HCT116 (cell line): ENCODE data around the gene VEGFA. TPM values are rescaled to one million over a fixed set of nuclear protein-coding genes. Genes with fewer than 3 reads are reported as not detected.

Source experiments
- ATAC-seq: fragments of 200-7000 bp; cut with Tn5 transposase; 2 replicates; pipeline ENCODE4 v1.9.1; 2020; ENCODE audit warnings: mild to moderate bottlenecking, moderate library complexity
- BruUV-seq: library from RNA; stranded (reverse); fragments of 400-500 nt; replicated peaks from 2 replicates; lab custom pipeline; 2021; lab: Mats Ljungman, UMichigan
- CTCF ChIA-PET: fragments of 300-600 bp; sonication (Branson Sonifier 250); formaldehyde crosslinking; loops from one replicate; lab custom pipeline; 2021; ENCODE audit warnings: antibody characterized with exemption; lab: Charles Lee
- POLR2A ChIA-PET: fragments of 300-600, 350-600 bp; sonication (Branson Sonifier 250); formaldehyde crosslinking; loops from one replicate; lab custom pipeline; 2021; ENCODE audit warnings: antibody characterized with exemption; lab: Charles Lee
- RAD21 ChIA-PET, 2 experiments: fragments of 300-600 bp; sonication (Branson Sonifier 250); formaldehyde crosslinking; loops; one replicate each; lab custom pipeline; 2023; ENCODE audit warnings: low total read pairs in 2 of 2; ENCODE audit not compliant: uncharacterized antibody in 2 of 2, unreplicated experiment in 2 of 2, low non-redundant PET in 1 of 2; lab: Charles Lee
- DNase-seq: peaks from one replicate; pipeline ENCODE4 v3.0.0-alpha.2; 2010; ENCODE audit warnings: low read depth, low spot score
- H2AFZ ChIP-seq: fragments of 200-600 bp; shearing (Covaris generic), sonication (generic); 2 replicates; pipeline ENCODE4 v1.6.1; 2017; ENCODE audit warnings: low read depth, mixed run types, mixed read lengths, antibody characterized with exemption, low read length; ENCODE audit not compliant: poor library complexity, severe bottlenecking
- H3K27ac ChIP-seq: 2 replicates; pipeline ENCODE4 v1.5.1; 2012; ENCODE audit warnings: low read depth, low read length
- H3K27me3 ChIP-seq: fragments of 200-600 bp; sonication (generic); 2 replicates; pipeline ENCODE4 v1.6.1; 2016; ENCODE audit warnings: mixed run types, low read length, mixed read lengths; ENCODE audit not compliant: insufficient read depth
- H3K36me3 ChIP-seq, 2 experiments: fragments of 200-500 bp in 1 of 2; fragments of 200-600 bp in 1 of 2; sonication (Bioruptor generic) in 1 of 2; sonication (generic) in 1 of 2; 2 replicates each; pipeline versions ENCODE4 v1.5.1 to v1.6.1; 2014 to 2016; ENCODE audit warnings: low read length in 2 of 2, inconsistent platforms in 1 of 2, mixed read lengths in 1 of 2, mixed run types in 1 of 2; ENCODE audit not compliant: insufficient read depth in 2 of 2, control insufficient read depth in 1 of 2
- H3K4me1 ChIP-seq, 2 experiments: fragments of 200-600 bp in 1 of 2; sonication (generic) in 1 of 2; 2 replicates each; pipeline versions ENCODE4 v1.5.1 to v1.6.1; 2012 to 2017; ENCODE audit warnings: low read length in 2 of 2, inconsistent platforms in 1 of 2, mild to moderate bottlenecking in 1 of 2, mixed read lengths in 1 of 2, mixed run types in 1 of 2, moderate library complexity in 1 of 2; ENCODE audit not compliant: insufficient read depth in 2 of 2, control insufficient read depth in 1 of 2
- H3K4me2 ChIP-seq: fragments of 200-600 bp; sonication (generic); 2 replicates; pipeline ENCODE4 v1.6.1; 2017; ENCODE audit warnings: mixed run types, low read length, mixed read lengths
- H3K4me3 ChIP-seq, 2 experiments: fragments of 200-600 bp in 1 of 2; sonication (generic) in 1 of 2; replicated peaks in 1 of 2; 2 replicates each; pipeline ENCODE4 v1.5.1; 2011 to 2016; ENCODE audit warnings: low read length in 2 of 2, control low read depth in 1 of 2, low read depth in 1 of 2, mild to moderate bottlenecking in 1 of 2, mixed read lengths in 1 of 2, mixed run types in 1 of 2
- H3K79me2 ChIP-seq: fragments of 200-600 bp; sonication (generic); 2 replicates; pipeline ENCODE4 v1.6.1; 2017; ENCODE audit warnings: mild to moderate bottlenecking, mixed run types, low read length, moderate library complexity, mixed read lengths; ENCODE audit not compliant: insufficient read depth
- H3K9ac ChIP-seq: fragments of 200-600 bp; sonication (generic); 2 replicates; pipeline ENCODE4 v1.6.1; 2016; ENCODE audit warnings: low read length, mixed read lengths
- H3K9me2 ChIP-seq: fragments of 200-600 bp; sonication (generic), shearing (Covaris generic); 2 replicates; pipeline ENCODE4 v1.6.1; 2017; ENCODE audit warnings: mixed run types, mild to moderate bottlenecking, moderate library complexity; ENCODE audit not compliant: insufficient read depth
- H3K9me3 ChIP-seq, 2 experiments: fragments of 200-500 bp in 1 of 2; fragments of 200-600 bp in 1 of 2; sonication (Bioruptor generic) in 1 of 2; sonication (generic) in 1 of 2; 2 replicates each; pipeline ENCODE4 v1.6.1; 2014 to 2017; ENCODE audit warnings: low read length in 2 of 2, mixed read lengths in 2 of 2, inconsistent platforms in 1 of 2, low read depth in 1 of 2, mild to moderate bottlenecking in 1 of 2, mixed run types in 1 of 2, moderate library complexity in 1 of 2; ENCODE audit not compliant: control insufficient read depth in 1 of 2, insufficient read depth in 1 of 2
- H4K20me1 ChIP-seq: fragments of 200-600 bp; sonication (generic), shearing (Covaris generic); 2 replicates; pipeline ENCODE4 v1.6.1; 2017; ENCODE audit warnings: mixed run types, mild to moderate bottlenecking, moderate library complexity; ENCODE audit not compliant: insufficient read depth
- CBX3 ChIP-seq: IDR thresholded peaks from 2 replicates; pipeline ENCODE4 v1.6.1; 2012; ENCODE audit warnings: low read depth
- CEBPB ChIP-seq: IDR thresholded peaks from 2 replicates; pipeline ENCODE4 v1.6.1; 2012; ENCODE audit warnings: low read depth
- EGR1 ChIP-seq: IDR thresholded peaks from 2 replicates; pipeline ENCODE4 v1.6.1; 2012; ENCODE audit warnings: low read depth
- ELF1 ChIP-seq: IDR thresholded peaks from 2 replicates; pipeline ENCODE4 v1.6.1; 2012; ENCODE audit warnings: low read depth, borderline replicate concordance
- EZH2 ChIP-seq: fragments of 200-600 bp; sonication (generic); IDR thresholded peaks from 2 replicates; pipeline ENCODE4 v1.6.1; 2017; ENCODE audit warnings: antibody characterized with exemption, mixed run types
- EZH2phosphoT487 ChIP-seq: fragments of 200-600 bp; IDR thresholded peaks from 2 replicates; pipeline ENCODE4 v1.6.1; 2018; ENCODE audit warnings: antibody characterized with exemption, borderline replicate concordance
- POLR2A ChIP-seq: IDR thresholded peaks from 2 replicates; pipeline ENCODE4 v1.7.0; 2011; ENCODE audit warnings: borderline replicate concordance; ENCODE audit not compliant: insufficient read depth, insufficient read length; ENCODE audit errors: extremely low read depth
- RAD21 ChIP-seq: IDR thresholded peaks from 2 replicates; pipeline ENCODE4 v1.6.1; 2012; ENCODE audit warnings: low read depth, mild to moderate bottlenecking
- SIN3A ChIP-seq: IDR thresholded peaks from 2 replicates; pipeline ENCODE4 v1.6.1; 2012; ENCODE audit warnings: low read depth
- SP1 ChIP-seq: IDR thresholded peaks from 2 replicates; pipeline ENCODE4 v1.6.1; 2012; ENCODE audit warnings: low read depth
- SRF ChIP-seq: IDR thresholded peaks from 2 replicates; pipeline ENCODE4 v1.6.1; 2012; ENCODE audit warnings: low read depth
- YY1 ChIP-seq: IDR thresholded peaks from 2 replicates; pipeline ENCODE4 v1.6.1; 2011; ENCODE audit warnings: low read length, low read depth, moderate library complexity, mild to moderate bottlenecking; ENCODE audit not compliant: insufficient replicate concordance; ENCODE audit errors: extremely low read depth
- ZFX ChIP-seq: fragments of 450-650 bp; IDR thresholded peaks from 2 replicates; pipeline ENCODE4 v1.6.1; 2017
- ZNF274 ChIP-seq: fragments of 200-500 bp; sonication (Bioruptor generic); IDR thresholded peaks from 2 replicates; pipeline ENCODE4 v1.6.1; 2014; ENCODE audit warnings: mild to moderate bottlenecking, low read depth, low read length, inconsistent platforms
- intact Hi-C: fragments of 100-400 bp; cut with micrococcal nuclease; formaldehyde crosslinking; loops from 2 replicates; pipeline ENCODE4 v1.10.0; 2022
- total RNA-seq: library from RNA; stranded (reverse); gene quantifications from one replicate; pipeline ENCODE4 v1.2.1, GENCODE V29; 2021; ENCODE audit not compliant: unreplicated experiment
- TF ChIP-seq, protein P1 (sequence below): IDR thresholded peaks from 2 replicates; pipeline ENCODE4 v1.6.1; 2012
- TF ChIP-seq, protein P2 (sequence below): IDR thresholded peaks from 2 replicates; pipeline ENCODE4 v1.6.1; 2012
- TF ChIP-seq, protein P3 (sequence below): IDR thresholded peaks from 2 replicates; pipeline ENCODE4 v1.6.1; 2011; ENCODE audit warnings: mild to moderate bottlenecking, low read length, moderate library complexity; ENCODE audit not compliant: insufficient replicate concordance; ENCODE audit errors: extremely low read depth

Gene VEGFA
- total RNA-seq, 1 experiment from 2014 or later: 112 TPM

DNA sequence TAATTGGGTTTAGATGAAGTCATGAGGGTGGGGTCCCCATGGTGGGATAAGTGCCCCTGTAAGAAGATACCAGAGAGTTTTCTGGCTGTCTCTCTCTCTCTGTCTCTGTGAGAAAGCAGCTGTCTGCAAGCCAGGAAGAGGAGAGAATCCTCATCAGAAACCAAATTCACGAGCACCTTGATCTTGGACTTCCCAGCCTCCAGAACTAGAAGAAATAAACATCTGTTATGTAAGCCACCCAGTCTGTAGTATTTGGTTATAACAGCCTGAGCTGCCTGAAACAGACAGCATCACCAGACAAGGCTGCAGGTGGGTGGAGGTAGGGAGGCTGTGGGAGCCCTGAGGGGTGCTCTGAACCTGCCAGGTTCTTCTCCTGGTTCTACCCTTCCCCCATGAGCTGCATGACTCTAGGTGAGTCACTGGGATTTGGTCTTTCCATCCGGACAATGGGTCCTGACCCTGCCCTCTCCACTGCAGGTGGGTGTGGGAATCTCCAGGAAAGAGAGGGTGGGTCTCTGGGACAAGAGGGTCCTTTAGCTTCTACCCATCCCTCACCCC, 34.3 kb upstream of the VEGFA start:
- BruUV-seq: no TSS peak
- Histone ChIP-seq H3K9me2 (no peaks in the 10 kb centered on the region), H3K4me2 (no peak overlapping the region), H3K27ac (no peak overlapping the region), H3K27me3 (no peaks in the 10 kb centered on the region), H3K4me1 (peaks cover 0 to 7% of the 10 kb centered on the region in 2 experiments; a peak in 3 of 4 replicates), H3K79me2 (no peaks in the 10 kb centered on the region), H3K9ac (no peak overlapping the region), H3K9me3 (peaks cover 3 to 4% of the 10 kb centered on the region in 2 experiments; a peak in 1 of 4 replicates), H4K20me1 (no peaks in the 10 kb centered on the region), H3K36me3 (no peaks in the 10 kb centered on the region), H2AFZ (no peak overlapping the region), H3K4me3 (no peak overlapping the region)
- POLR2A ChIA-PET: interaction anchor here (0.8 kb wide), 1 partner anchor 33 kb away, joined by 3 read pairs; no protein-coding TSS in a partner anchor
- intact Hi-C loops: no loop called here
- RAD21 ChIA-PET: no interaction called here
- no peak for ATAC-seq
- no peak for DNase-seq
- no peak for TF ChIP-seq EZH2phosphoT487
- TF ChIP-seq SP1: no peak
- no peak for TF ChIP-seq ZFX
- TF ChIP-seq POLR2A: no peak
- TF ChIP-seq YY1: no peak
- TF ChIP-seq EGR1: no peak
- TF ChIP-seq SIN3A: no peak
- TF ChIP-seq SRF: no peak
- TF ChIP-seq, protein P1, sequence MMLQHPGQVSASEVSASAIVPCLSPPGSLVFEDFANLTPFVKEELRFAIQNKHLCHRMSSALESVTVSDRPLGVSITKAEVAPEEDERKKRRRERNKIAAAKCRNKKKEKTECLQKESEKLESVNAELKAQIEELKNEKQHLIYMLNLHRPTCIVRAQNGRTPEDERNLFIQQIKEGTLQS: no peak
- no peak for TF ChIP-seq CBX3
- TF ChIP-seq, all 23 proteins: peak for 0
- CTCF ChIA-PET: no interaction called here

DNA sequence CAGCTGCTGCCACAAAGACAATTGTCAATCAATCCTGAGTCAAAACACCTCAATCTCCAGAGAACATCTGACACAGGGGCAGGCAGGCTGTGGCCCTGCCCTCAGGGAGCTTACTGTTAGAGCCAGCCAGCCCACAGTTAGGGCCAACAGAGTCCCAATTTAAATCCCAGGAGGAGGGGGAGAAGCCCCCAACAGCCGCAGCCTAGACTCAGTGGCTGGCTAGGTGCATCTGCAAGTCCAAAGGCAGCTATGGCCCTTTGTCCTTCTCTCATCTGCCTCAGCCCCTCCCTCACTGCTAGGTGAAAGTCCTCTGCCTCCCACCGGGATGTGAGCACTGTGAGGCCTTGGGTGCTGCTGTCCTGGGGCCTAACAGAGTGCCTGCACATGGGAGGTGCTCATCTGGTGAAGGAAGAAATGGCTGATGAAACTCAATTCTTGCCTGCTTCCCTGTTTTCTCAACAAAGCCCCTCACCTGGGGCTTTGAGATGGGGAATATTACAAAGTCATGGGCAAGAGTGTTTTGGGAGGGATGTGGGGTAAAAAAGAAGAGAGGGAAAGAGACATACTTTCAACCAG, 33.7 kb upstream of the VEGFA start:
- H3K36me3 ChIP-seq: no peaks in the 10 kb centered on the region
- H3K27ac ChIP-seq: no peak overlapping the region
- no peaks in the 10 kb centered on the region for H4K20me1 ChIP-seq
- H3K9ac ChIP-seq: no peak overlapping the region
- H3K4me1 ChIP-seq: peaks cover 0 to 7% of the 10 kb centered on the region in 2 experiments; a peak in 3 of 4 replicates
- no peaks in the 10 kb centered on the region for H3K9me2 ChIP-seq
- BruUV-seq: no TSS peak
- no peak overlapping the region for H2AFZ ChIP-seq
- ChIA-PET POLR2A (interaction anchor here (0.8 kb wide), 1 partner anchor 33 kb away, joined by 3 read pairs; no protein-coding TSS in a partner anchor), RAD21 (no interaction called here), CTCF (no interaction called here)
- no peaks in the 10 kb centered on the region for H3K79me2 ChIP-seq
- H3K27me3 ChIP-seq: no peaks in the 10 kb centered on the region
- no peak for DNase-seq
- no peak overlapping the region for H3K4me2 ChIP-seq
- no peak overlapping the region for H3K4me3 ChIP-seq
- intact Hi-C loops: no loop called here
- H3K9me3 ChIP-seq: no peaks in the 10 kb centered on the region
- ATAC-seq: no peak
- TF ChIP-seq CEBPB (no peak), ELF1 (no peak), ZNF274 (no peak), EZH2phosphoT487 (no peak), RAD21 (no peak), SP1 (no peak), EZH2 (no peak), CBX3 (no peak)
- TF ChIP-seq, protein P1: no peak
- TF ChIP-seq, protein P2, sequence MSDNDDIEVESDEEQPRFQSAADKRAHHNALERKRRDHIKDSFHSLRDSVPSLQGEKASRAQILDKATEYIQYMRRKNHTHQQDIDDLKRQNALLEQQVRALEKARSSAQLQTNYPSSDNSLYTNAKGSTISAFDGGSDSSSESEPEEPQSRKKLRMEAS: no peak
- TF ChIP-seq, protein P3, sequence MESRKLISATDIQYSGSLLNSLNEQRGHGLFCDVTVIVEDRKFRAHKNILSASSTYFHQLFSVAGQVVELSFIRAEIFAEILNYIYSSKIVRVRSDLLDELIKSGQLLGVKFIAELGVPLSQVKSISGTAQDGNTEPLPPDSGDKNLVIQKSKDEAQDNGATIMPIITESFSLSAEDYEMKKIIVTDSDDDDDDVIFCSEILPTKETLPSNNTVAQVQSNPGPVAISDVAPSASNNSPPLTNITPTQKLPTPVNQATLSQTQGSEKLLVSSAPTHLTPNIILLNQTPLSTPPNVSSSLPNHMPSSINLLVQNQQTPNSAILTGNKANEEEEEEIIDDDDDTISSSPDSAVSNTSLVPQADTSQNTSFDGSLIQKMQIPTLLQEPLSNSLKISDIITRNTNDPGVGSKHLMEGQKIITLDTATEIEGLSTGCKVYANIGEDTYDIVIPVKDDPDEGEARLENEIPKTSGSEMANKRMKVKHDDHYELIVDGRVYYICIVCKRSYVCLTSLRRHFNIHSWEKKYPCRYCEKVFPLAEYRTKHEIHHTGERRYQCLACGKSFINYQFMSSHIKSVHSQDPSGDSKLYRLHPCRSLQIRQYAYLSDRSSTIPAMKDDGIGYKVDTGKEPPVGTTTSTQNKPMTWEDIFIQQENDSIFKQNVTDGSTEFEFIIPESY: no peak
